Hepatocyte (in vitro differentiated cells): Measurements from ENCODE around the gene DIAPH3. TPM values are rescaled to one million over a fixed set of nuclear protein-coding genes. Genes with fewer than 3 reads are reported as not detected.

Experiments
- DNase-seq: peaks from one replicate; pipeline ENCODE4 v3.0.0-alpha.2; 2016; ENCODE audit warnings: low spot score
- H2AFZ ChIP-seq: fragments of 200-600 bp; sonication (generic); 2 replicates; pipeline ENCODE4 v1.6.0; 2016; ENCODE audit warnings: antibody characterized with exemption, mild to moderate bottlenecking
- H3K27ac ChIP-seq: fragments of 200-600 bp; sonication (generic); 2 replicates; pipeline ENCODE4 v1.5.1; 2016; ENCODE audit warnings: mild to moderate bottlenecking
- H3K27me3 ChIP-seq: fragments of 200-600 bp; sonication (generic); 2 replicates; pipeline ENCODE4 v1.6.1; 2016
- H3K36me3 ChIP-seq: fragments of 200-600 bp; sonication (generic); replicated peaks from 2 replicates; pipeline ENCODE4 v1.5.1; 2016; ENCODE audit warnings: low read depth; ENCODE audit not compliant: insufficient read depth
- H3K4me1 ChIP-seq: fragments of 200-600 bp; sonication (generic); 2 replicates; pipeline ENCODE4 v1.5.1; 2016; ENCODE audit warnings: mild to moderate bottlenecking, moderate library complexity; ENCODE audit not compliant: insufficient read depth
- H3K4me2 ChIP-seq: fragments of 200-600 bp; sonication (generic); 2 replicates; pipeline ENCODE4 v1.6.0; 2016
- H3K4me3 ChIP-seq: fragments of 200-600 bp; sonication (generic); 2 replicates; pipeline ENCODE4 v1.5.1; 2016; ENCODE audit warnings: mild to moderate bottlenecking
- H3K79me2 ChIP-seq: fragments of 200-600 bp; sonication (generic); 2 replicates; pipeline ENCODE4 v1.6.0; 2017; ENCODE audit warnings: mild to moderate bottlenecking
- H3K9me2 ChIP-seq: fragments of 200-600 bp; sonication (generic); replicated peaks from 2 replicates; pipeline ENCODE4 v1.6.0; 2017; ENCODE audit warnings: mild to moderate bottlenecking; ENCODE audit not compliant: insufficient read depth
- H3K9me3 ChIP-seq: fragments of 200-600 bp; sonication (generic); 2 replicates; pipeline ENCODE4 v1.5.1; 2016; ENCODE audit warnings: low read depth, mild to moderate bottlenecking
- H4K20me1 ChIP-seq: fragments of 200-600 bp; sonication (generic); 2 replicates; pipeline ENCODE4 v1.6.0; 2016; ENCODE audit warnings: mild to moderate bottlenecking; ENCODE audit not compliant: insufficient read depth, poor library complexity, severe bottlenecking
- CTCF ChIP-seq: fragments of 200-600 bp; sonication (generic); IDR thresholded peaks from 2 replicates; pipeline ENCODE4 v1.5.1; 2016; ENCODE audit warnings: antibody characterized with exemption, mild to moderate bottlenecking; ENCODE audit not compliant: poor library complexity
- EZH2 ChIP-seq: fragments of 200-600 bp; sonication (generic); IDR thresholded peaks from 2 replicates; pipeline ENCODE4 v1.6.1; 2016; ENCODE audit warnings: antibody characterized with exemption, mild to moderate bottlenecking, borderline replicate concordance
- EZH2phosphoT487 ChIP-seq: fragments of 200-600 bp; sonication (generic); IDR thresholded peaks from one replicate; pipeline ENCODE4 v1.6.1; 2018; ENCODE audit warnings: antibody characterized with exemption, mild to moderate bottlenecking, low read depth, moderate library complexity; ENCODE audit not compliant: unreplicated experiment, severe bottlenecking
- WGBS: methylation state at CpG from one replicate; pipeline ENCODE4 v1.1.6; 2016; ENCODE audit warnings: low lambda C conversion rate; ENCODE audit errors: missing lambda C conversion rate; 5-methylcytosine and 5-hydroxymethylcytosine counted together
- polyA plus RNA-seq: library from polyadenylated mRNA; unstranded; fragments of >200 nt; fragmentation: Nextera tagmentation; extraction: Ambion mirVana; gene quantifications from 2 replicates; pipeline ENCODE4 v1.2.1, GENCODE V29; 2016
- total RNA-seq: library from RNA; depleted of rRNA; stranded (reverse); fragments of >200 nt; gene quantifications from 2 replicates; pipeline ENCODE4 v1.2.3, GENCODE V29; 2014

Gene DIAPH3
- total and polyA plus RNA-seq, 2 experiments from 2014 or later: 4.7 to 7.9 TPM

GRCh38 chr13:59780058-59780457 is 383.7 kb downstream of the DIAPH3 start:
- Histone ChIP-seq H3K4me3 (no peak overlapping the region), H3K27ac (no peak overlapping the region), H3K4me1 (no peaks in the 10 kb centered on the region), H2AFZ (no peak overlapping the region), H3K4me2 (no peak overlapping the region), H3K9me3 (no peaks in the 10 kb centered on the region), H3K27me3 (no peaks in the 10 kb centered on the region), H3K36me3 (no peaks in the 10 kb centered on the region), H4K20me1 (no peaks in the 10 kb centered on the region), H3K79me2 (no peaks in the 10 kb centered on the region), H3K9me2 (no peaks in the 10 kb centered on the region)
- DNase-seq: no peak
- TF ChIP-seq CTCF: no peak
- TF ChIP-seq EZH2phosphoT487: no peak
- TF ChIP-seq EZH2: no peak
- WGBS: 96% methylated on average over 2 of the region's 2 CpGs

GRCh38 chr13:59776924-59777690 is 386.6 kb downstream of the DIAPH3 start:
- Histone ChIP-seq H3K79me2 (no peaks in the 10 kb centered on the region), H3K4me1 (peaks cover 4% of the 10 kb centered on the region), H3K36me3 (no peaks in the 10 kb centered on the region), H3K4me2 (no peak overlapping the region), H3K27me3 (no peaks in the 10 kb centered on the region), H4K20me1 (no peaks in the 10 kb centered on the region), H3K27ac (no peak overlapping the region), H2AFZ (no peak overlapping the region), H3K4me3 (no peak overlapping the region), H3K9me3 (no peaks in the 10 kb centered on the region), H3K9me2 (no peaks in the 10 kb centered on the region)
- TF ChIP-seq CTCF: no peak
- no peak for TF ChIP-seq EZH2
- no peak for TF ChIP-seq EZH2phosphoT487
- no peak for DNase-seq
- 95% methylated on average over 5 of the region's 5 CpGs for WGBS

DNA sequence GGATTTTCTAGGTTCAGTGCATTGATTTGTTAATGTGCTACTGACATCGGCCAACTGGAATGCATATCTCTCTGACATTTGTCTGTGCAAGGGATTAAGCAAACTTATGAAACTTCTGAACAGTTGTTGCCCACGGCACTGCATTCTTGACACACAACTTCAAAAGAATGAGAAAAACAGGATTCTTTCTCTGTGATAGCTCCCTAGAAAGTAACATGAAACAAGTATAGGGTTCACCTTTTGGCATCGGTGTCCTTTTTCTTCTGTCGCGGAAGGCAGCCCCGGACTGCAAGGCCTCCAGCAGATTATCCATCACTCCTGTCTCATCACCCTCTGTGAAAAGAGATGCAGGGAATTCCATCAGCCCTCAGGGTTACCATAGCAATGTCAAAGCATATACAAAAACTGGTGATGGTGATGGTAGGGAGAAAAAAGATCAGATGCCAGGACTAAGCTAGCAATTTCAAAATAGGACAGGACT is 389.2 kb downstream of the DIAPH3 start:
- H2AFZ ChIP-seq: no peak overlapping the region
- WGBS: 51% methylated on average over 6 of the region's 6 CpGs
- no peaks in the 10 kb centered on the region for H3K79me2 ChIP-seq

More for the DNA sequence above, 389.2 kb downstream of the DIAPH3 start:
- no peaks in the 10 kb centered on the region for H3K9me3 ChIP-seq
- H3K4me3 ChIP-seq: no peak overlapping the region
- H4K20me1 ChIP-seq: no peaks in the 10 kb centered on the region
- peak; percentile 22 for DNase-seq
- TF ChIP-seq EZH2: no peak
- TF ChIP-seq CTCF: no peak
- TF ChIP-seq EZH2phosphoT487: no peak
- H3K4me1 ChIP-seq: peaks cover 12% of the 10 kb centered on the region
- H3K27ac ChIP-seq: peak overlapping the region; percentile 28
- H3K9me2 ChIP-seq: no peaks in the 10 kb centered on the region
- no peaks in the 10 kb centered on the region for H3K27me3 ChIP-seq
- no peaks in the 10 kb centered on the region for H3K36me3 ChIP-seq
- no peak overlapping the region for H3K4me2 ChIP-seq
